ENCODE results near the gene EFCC1. TPM values are rescaled to one million over a fixed set of nuclear protein-coding genes. Genes with fewer than 3 reads are reported as not detected.
A peak's percentile ranks its signal among the peaks of the same experiment; 100 is the strongest.

EFCC1 gene
- total RNA-seq, 1 donor from 2014 or later: not detected

GRCh38 chr3:129077222-129077621 lies 76.1 kb downstream of the EFCC1 start:
- Mint-ChIP-seq H3K4me3 (ENCODE audit: unreplicated experiment) (no peak overlapping the region), H3K9me3 (ENCODE audit: unreplicated experiment) (peaks cover 4% of the 10 kb centered on the region), H3K36me3 (ENCODE audit: unreplicated experiment) (no peaks in the 10 kb centered on the region), H3K4me1 (ENCODE audit: low read depth, unreplicated experiment) (no peaks in the 10 kb centered on the region), H3K27ac (ENCODE audit: unreplicated experiment) (peak overlapping the region; percentile 33), H3K27me3 (ENCODE audit: unreplicated experiment) (peaks cover 3% of the 10 kb centered on the region)
- no peak for TF ChIP-seq CTCF (IDR thresholded peaks at IDR 0.05; ENCODE audit: partially characterized antibody, unreplicated experiment)
- DNase-seq: no peak

- Mint-ChIP-seq H3K36me3 (ENCODE audit: unreplicated experiment) (no peaks in the 10 kb centered on the region), H3K27ac (ENCODE audit: unreplicated experiment) (no peak overlapping the region), H3K9me3 (ENCODE audit: unreplicated experiment) (peaks cover 4% of the 10 kb centered on the region), H3K27me3 (ENCODE audit: unreplicated experiment) (no peaks in the 10 kb centered on the region), H3K4me3 (ENCODE audit: unreplicated experiment) (no peak overlapping the region), H3K4me1 (ENCODE audit: low read depth, unreplicated experiment) (no peaks in the 10 kb centered on the region)
- TF ChIP-seq CTCF (IDR thresholded peaks at IDR 0.05; ENCODE audit: partially characterized antibody, unreplicated experiment): no peak
- DNase-seq: no peak
Measured at GRCh38 chr3:129078510-129078909, 77.4 kb downstream of the EFCC1 start.

GRCh38 chr3:129081503-129081902 lies 80.4 kb downstream of the EFCC1 start:
- DNase-seq: no peak
- Mint-ChIP-seq H3K4me1 (ENCODE audit: low read depth, unreplicated experiment) (no peaks in the 10 kb centered on the region), H3K4me3 (ENCODE audit: unreplicated experiment) (no peak overlapping the region), H3K9me3 (ENCODE audit: unreplicated experiment) (peaks cover 4% of the 10 kb centered on the region), H3K27me3 (ENCODE audit: unreplicated experiment) (peaks cover 2% of the 10 kb centered on the region), H3K27ac (ENCODE audit: unreplicated experiment) (no peak overlapping the region), H3K36me3 (ENCODE audit: unreplicated experiment) (no peaks in the 10 kb centered on the region)
- no peak for TF ChIP-seq CTCF (IDR thresholded peaks at IDR 0.05; ENCODE audit: partially characterized antibody, unreplicated experiment)

- no peaks in the 10 kb centered on the region for H3K36me3 Mint-ChIP-seq (ENCODE audit: unreplicated experiment)
- H3K27ac Mint-ChIP-seq (ENCODE audit: unreplicated experiment): no peak overlapping the region
- no peak overlapping the region for H3K4me3 Mint-ChIP-seq (ENCODE audit: unreplicated experiment)
- peaks cover 2% of the 10 kb centered on the region for H3K27me3 Mint-ChIP-seq (ENCODE audit: unreplicated experiment)
- no peak for DNase-seq
- TF ChIP-seq CTCF (IDR thresholded peaks at IDR 0.05; ENCODE audit: partially characterized antibody, unreplicated experiment): no peak
- H3K9me3 Mint-ChIP-seq (ENCODE audit: unreplicated experiment): peaks cover 4% of the 10 kb centered on the region
- H3K4me1 Mint-ChIP-seq (ENCODE audit: low read depth, unreplicated experiment): no peaks in the 10 kb centered on the region
Measured at GRCh38 chr3:129082026-129082425, 80.9 kb downstream of the EFCC1 start.

- Mint-ChIP-seq H3K9me3 (ENCODE audit: unreplicated experiment) (peaks cover 1% of the 10 kb centered on the region), H3K27ac (ENCODE audit: unreplicated experiment) (no peak overlapping the region), H3K36me3 (ENCODE audit: unreplicated experiment) (no peaks in the 10 kb centered on the region), H3K27me3 (ENCODE audit: unreplicated experiment) (peaks cover 2% of the 10 kb centered on the region), H3K4me3 (ENCODE audit: unreplicated experiment) (no peak overlapping the region), H3K4me1 (ENCODE audit: low read depth, unreplicated experiment) (no peaks in the 10 kb centered on the region)
- TF ChIP-seq CTCF (IDR thresholded peaks at IDR 0.05; ENCODE audit: partially characterized antibody, unreplicated experiment): no peak
- no peak for DNase-seq
Measured at GRCh38 chr3:129084501-129084900, 83.4 kb downstream of the EFCC1 start.

Data from glutamatergic neuron (in vitro differentiated cells).